ENCODE results near the gene STPG1.

Gene STPG1

GRCh38 chr1:24336075-24336474 is 77.5 kb downstream of the STPG1 start:
- Histone ChIP-seq H3K27ac (ENCODE audit: insufficient read depth, low read length, poor library complexity, severe bottlenecking) (no peak overlapping the region), H3K36me3 (ENCODE audit: control insufficient read depth, insufficient read depth, low read length) (no peaks in the 10 kb centered on the region), H3K4me3 (ENCODE audit: insufficient read depth, low read depth, low read length, poor library complexity, severe bottlenecking) (no peak overlapping the region), H3K27me3 (replicated peaks; ENCODE audit: control insufficient read depth, insufficient read depth, low read length, poor library complexity, severe bottlenecking) (no peaks in the 10 kb centered on the region), H3K4me1 (ENCODE audit: control insufficient read depth, insufficient read depth, low read length, poor library complexity, severe bottlenecking) (no peaks in the 10 kb centered on the region), H3K9me3 (ENCODE audit: control insufficient read depth, low read length) (no peaks in the 10 kb centered on the region)
- no peak for DNase-seq

DNA sequence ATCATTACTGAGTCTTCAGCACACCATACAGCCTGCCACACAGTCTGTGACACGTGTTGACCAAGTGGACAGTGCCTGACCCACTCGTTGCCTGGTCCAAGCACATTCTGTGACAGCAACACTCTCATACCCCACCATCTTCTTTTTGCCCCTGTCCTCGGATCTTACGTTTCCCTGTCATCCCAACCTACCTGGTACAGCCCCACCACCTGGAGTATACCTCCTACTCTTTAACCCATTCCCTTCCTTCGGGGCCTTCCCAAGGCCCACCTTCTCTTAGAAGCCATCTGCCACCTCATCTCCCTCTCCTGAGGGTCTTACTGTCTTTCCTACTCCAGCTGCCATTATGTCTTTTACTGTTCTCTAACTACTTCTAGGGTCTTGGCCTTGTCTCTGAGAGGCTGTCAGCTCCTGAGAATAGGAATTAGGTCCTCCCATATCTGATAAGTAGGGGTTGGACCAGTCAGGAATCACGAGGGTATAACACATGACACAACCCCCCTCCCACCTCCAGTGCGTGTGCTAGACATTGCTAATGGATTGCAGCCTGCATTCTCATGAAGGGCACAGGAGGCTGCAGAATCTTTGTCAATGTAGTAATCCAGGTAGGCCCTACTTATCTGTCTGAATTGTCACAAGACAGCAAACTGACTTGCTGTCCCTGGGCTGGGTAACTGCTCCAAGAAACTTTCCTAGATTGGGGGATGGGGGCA is 81.5 kb downstream of the STPG1 start:
- Histone ChIP-seq H3K4me1 (ENCODE audit: control insufficient read depth, insufficient read depth, low read length, poor library complexity, severe bottlenecking) (no peaks in the 10 kb centered on the region), H3K27me3 (replicated peaks; ENCODE audit: control insufficient read depth, insufficient read depth, low read length, poor library complexity, severe bottlenecking) (no peaks in the 10 kb centered on the region), H3K4me3 (ENCODE audit: insufficient read depth, low read depth, low read length, poor library complexity, severe bottlenecking) (no peak overlapping the region), H3K9me3 (ENCODE audit: control insufficient read depth, low read length) (no peaks in the 10 kb centered on the region), H3K36me3 (ENCODE audit: control insufficient read depth, insufficient read depth, low read length) (no peaks in the 10 kb centered on the region), H3K27ac (ENCODE audit: insufficient read depth, low read length, poor library complexity, severe bottlenecking) (no peak overlapping the region)
- no peak for DNase-seq

DNA sequence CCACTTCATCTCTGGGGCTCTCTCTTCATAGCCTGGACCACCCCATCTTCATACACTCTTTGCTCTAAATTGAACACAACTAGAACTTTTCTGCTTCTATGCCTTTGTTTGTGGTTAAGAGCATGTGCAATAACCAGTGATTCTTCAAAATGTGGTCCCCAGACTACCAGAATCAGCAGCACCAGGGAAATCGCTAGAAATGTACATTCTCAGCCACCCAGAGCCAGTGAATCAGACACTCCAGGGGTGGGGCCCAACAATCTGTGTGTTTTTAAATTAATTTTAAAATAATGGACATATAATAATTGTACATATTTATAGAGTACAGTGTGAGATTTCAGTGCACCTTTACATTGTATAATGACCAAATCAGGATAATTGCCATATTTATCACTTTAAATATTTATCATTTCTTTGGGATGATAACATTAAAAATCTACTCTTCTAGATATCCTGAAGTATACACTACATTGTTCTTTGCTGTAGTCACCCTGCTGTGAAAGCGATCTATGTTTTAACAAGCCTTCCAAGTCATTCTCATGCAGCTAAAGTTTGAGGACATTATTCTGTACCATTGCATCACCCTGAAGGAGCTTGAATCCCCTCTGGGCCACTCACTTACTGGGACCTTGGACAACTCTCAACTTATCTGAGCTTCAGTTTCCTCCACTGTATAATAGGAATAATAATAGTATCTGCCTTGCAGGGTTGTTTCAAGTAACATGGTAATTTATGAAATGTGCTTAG is 83.6 kb downstream of the STPG1 start:
- Histone ChIP-seq H3K27me3 (replicated peaks; ENCODE audit: control insufficient read depth, insufficient read depth, low read length, poor library complexity, severe bottlenecking) (no peaks in the 10 kb centered on the region), H3K9me3 (ENCODE audit: control insufficient read depth, low read length) (no peaks in the 10 kb centered on the region), H3K27ac (ENCODE audit: insufficient read depth, low read length, poor library complexity, severe bottlenecking) (no peak overlapping the region), H3K4me1 (ENCODE audit: control insufficient read depth, insufficient read depth, low read length, poor library complexity, severe bottlenecking) (no peaks in the 10 kb centered on the region), H3K36me3 (ENCODE audit: control insufficient read depth, insufficient read depth, low read length) (no peaks in the 10 kb centered on the region), H3K4me3 (ENCODE audit: insufficient read depth, low read depth, low read length, poor library complexity, severe bottlenecking) (no peak overlapping the region)
- no peak for DNase-seq

DNA sequence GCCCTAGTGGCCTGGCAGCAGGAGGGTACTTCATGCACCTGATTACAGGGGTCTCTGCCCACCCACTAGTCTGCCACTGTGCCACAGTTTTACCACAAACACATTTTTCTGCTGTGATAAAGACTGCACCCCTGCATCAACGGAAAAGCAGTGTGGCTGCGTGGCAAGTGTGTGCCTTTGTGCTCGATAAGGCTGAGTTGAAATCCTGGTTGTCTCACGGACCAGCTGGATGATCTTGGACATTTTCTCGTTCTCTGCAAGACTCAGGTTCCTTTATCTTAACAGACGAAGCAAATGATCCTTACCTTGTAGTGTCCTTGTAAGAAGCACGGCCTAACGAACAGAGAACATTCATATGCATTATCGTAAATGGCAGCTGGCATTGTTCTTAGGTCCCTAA is 84.3 kb downstream of the STPG1 start:
- Histone ChIP-seq H3K4me1 (ENCODE audit: control insufficient read depth, insufficient read depth, low read length, poor library complexity, severe bottlenecking) (no peaks in the 10 kb centered on the region), H3K36me3 (ENCODE audit: control insufficient read depth, insufficient read depth, low read length) (no peaks in the 10 kb centered on the region), H3K9me3 (ENCODE audit: control insufficient read depth, low read length) (no peaks in the 10 kb centered on the region), H3K27ac (ENCODE audit: insufficient read depth, low read length, poor library complexity, severe bottlenecking) (no peak overlapping the region), H3K4me3 (ENCODE audit: insufficient read depth, low read depth, low read length, poor library complexity, severe bottlenecking) (no peak overlapping the region), H3K27me3 (replicated peaks; ENCODE audit: control insufficient read depth, insufficient read depth, low read length, poor library complexity, severe bottlenecking) (no peaks in the 10 kb centered on the region)
- no peak for DNase-seq

DNA sequence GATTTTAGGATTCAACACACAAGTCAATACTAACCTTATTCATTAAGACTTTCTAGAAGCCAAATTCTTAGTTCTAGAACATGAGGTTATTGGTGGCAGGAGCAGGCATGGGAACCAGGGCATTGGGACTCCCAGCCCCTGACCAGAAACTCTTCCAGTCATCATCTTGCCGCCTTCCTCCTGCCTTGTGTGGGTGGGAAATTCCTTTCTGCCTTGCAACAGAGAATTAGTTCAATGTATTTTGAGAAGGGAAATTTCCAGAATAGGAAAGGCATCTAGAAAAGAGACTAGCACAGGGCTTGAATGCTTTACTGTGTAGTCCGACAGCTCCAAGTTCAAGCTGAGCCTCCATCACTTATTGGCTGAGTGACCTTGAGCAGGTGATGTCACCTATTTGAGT is 85.7 kb downstream of the STPG1 start:
- no peak for DNase-seq
- no peak overlapping the region for H3K27ac ChIP-seq (ENCODE audit: insufficient read depth, low read length, poor library complexity, severe bottlenecking)

GRCh38 chr1:24327486-24327885 is 86.1 kb downstream of the STPG1 start:
- Histone ChIP-seq H3K9me3 (ENCODE audit: control insufficient read depth, low read length) (no peaks in the 10 kb centered on the region), H3K27ac (ENCODE audit: insufficient read depth, low read length, poor library complexity, severe bottlenecking) (no peak overlapping the region), H3K36me3 (ENCODE audit: control insufficient read depth, insufficient read depth, low read length) (no peaks in the 10 kb centered on the region), H3K4me3 (ENCODE audit: insufficient read depth, low read depth, low read length, poor library complexity, severe bottlenecking) (no peak overlapping the region), H3K4me1 (ENCODE audit: control insufficient read depth, insufficient read depth, low read length, poor library complexity, severe bottlenecking) (peaks cover 7% of the 10 kb centered on the region), H3K27me3 (replicated peaks; ENCODE audit: control insufficient read depth, insufficient read depth, low read length, poor library complexity, severe bottlenecking) (no peaks in the 10 kb centered on the region)
- no peak for DNase-seq

More for the DNA sequence above, 85.7 kb downstream of the STPG1 start:
- H3K9me3 ChIP-seq (ENCODE audit: control insufficient read depth, low read length) = no peaks in the 10 kb centered on the region
- H3K27me3 ChIP-seq (replicated peaks; ENCODE audit: control insufficient read depth, insufficient read depth, low read length, poor library complexity, severe bottlenecking) = no peaks in the 10 kb centered on the region
- peaks cover 3% of the 10 kb centered on the region for H3K4me1 ChIP-seq (ENCODE audit: control insufficient read depth, insufficient read depth, low read length, poor library complexity, severe bottlenecking)
- no peak overlapping the region for H3K4me3 ChIP-seq (ENCODE audit: insufficient read depth, low read depth, low read length, poor library complexity, severe bottlenecking)
- no peaks in the 10 kb centered on the region for H3K36me3 ChIP-seq (ENCODE audit: control insufficient read depth, insufficient read depth, low read length)

DNA sequence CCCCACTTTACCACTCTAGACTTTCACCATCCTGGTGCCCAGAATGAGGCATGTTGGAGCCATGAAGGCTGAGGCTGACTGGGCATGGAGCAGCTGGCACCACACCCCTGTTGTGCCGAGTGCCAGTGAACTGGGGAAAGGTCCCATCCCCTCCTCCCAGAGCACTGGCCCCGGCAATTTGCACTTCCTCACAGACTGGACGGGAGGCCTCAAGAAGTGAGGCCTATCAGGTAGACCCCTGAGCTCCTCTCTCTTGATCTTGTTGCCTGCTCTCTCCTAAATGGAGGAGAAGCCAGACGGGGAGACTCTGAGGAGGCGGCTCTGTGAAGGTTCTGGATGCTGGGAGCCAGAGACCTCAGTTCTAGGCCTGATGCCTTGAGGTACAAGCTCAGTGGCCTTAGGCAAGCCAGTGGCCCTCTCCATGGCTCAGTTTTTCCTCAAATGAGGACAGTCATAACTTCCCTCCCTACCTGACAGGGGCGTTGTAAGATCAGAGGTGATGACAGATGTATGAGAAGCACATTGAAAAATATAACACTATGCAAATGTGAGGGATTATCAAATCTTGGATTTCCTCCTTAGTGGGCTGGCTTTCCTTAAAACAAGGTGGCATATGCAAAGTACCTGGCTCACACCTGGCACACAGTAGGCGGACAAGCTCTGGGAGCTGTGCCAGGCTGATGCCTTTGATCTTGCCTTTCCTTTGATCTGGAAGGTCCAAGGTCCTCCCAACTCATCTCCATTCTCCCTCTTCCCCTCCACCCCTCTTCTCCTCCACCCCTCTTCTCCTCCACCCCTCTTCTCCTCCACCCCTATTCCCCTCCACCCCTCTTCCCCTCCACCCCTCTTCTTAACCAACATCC is 87.8 kb downstream of the STPG1 start:
- H3K36me3 ChIP-seq (ENCODE audit: control insufficient read depth, insufficient read depth, low read length) = no peaks in the 10 kb centered on the region
- H3K27me3 ChIP-seq (replicated peaks; ENCODE audit: control insufficient read depth, insufficient read depth, low read length, poor library complexity, severe bottlenecking) = no peaks in the 10 kb centered on the region
- peaks cover 23% of the 10 kb centered on the region for H3K4me1 ChIP-seq (ENCODE audit: control insufficient read depth, insufficient read depth, low read length, poor library complexity, severe bottlenecking)
- H3K27ac ChIP-seq (ENCODE audit: insufficient read depth, low read length, poor library complexity, severe bottlenecking) = no peak overlapping the region
- no peak overlapping the region for H3K4me3 ChIP-seq (ENCODE audit: insufficient read depth, low read depth, low read length, poor library complexity, severe bottlenecking)
- H3K9me3 ChIP-seq (ENCODE audit: control insufficient read depth, low read length) = no peaks in the 10 kb centered on the region
- no peak for DNase-seq

DNA sequence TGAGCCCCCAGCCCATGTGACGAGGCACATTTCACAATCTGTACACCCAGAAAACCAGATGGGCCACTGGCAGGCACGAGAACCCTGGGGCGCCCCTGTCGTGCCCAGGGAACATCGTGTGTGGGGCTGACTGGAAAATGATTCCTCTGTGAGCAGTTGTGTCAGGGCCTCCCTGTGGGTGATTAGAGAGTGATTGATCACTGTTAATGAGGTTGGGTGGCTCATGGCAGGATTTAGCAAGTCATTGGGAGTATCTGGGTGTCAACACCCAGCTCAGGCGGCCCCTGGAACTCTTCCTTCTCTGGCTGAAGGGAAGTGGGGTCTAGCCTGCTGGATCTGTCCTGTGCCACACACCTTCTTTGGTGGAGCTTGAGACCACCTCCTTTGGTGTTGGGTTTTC is 88.7 kb downstream of the STPG1 start:
- Histone ChIP-seq H3K27ac (ENCODE audit: insufficient read depth, low read length, poor library complexity, severe bottlenecking) (no peak overlapping the region), H3K36me3 (ENCODE audit: control insufficient read depth, insufficient read depth, low read length) (no peaks in the 10 kb centered on the region), H3K4me1 (ENCODE audit: control insufficient read depth, insufficient read depth, low read length, poor library complexity, severe bottlenecking) (peaks cover 30% of the 10 kb centered on the region), H3K4me3 (ENCODE audit: insufficient read depth, low read depth, low read length, poor library complexity, severe bottlenecking) (no peak overlapping the region), H3K9me3 (ENCODE audit: control insufficient read depth, low read length) (no peaks in the 10 kb centered on the region), H3K27me3 (replicated peaks; ENCODE audit: control insufficient read depth, insufficient read depth, low read length, poor library complexity, severe bottlenecking) (no peaks in the 10 kb centered on the region)
- DNase-seq = no peak

DNA sequence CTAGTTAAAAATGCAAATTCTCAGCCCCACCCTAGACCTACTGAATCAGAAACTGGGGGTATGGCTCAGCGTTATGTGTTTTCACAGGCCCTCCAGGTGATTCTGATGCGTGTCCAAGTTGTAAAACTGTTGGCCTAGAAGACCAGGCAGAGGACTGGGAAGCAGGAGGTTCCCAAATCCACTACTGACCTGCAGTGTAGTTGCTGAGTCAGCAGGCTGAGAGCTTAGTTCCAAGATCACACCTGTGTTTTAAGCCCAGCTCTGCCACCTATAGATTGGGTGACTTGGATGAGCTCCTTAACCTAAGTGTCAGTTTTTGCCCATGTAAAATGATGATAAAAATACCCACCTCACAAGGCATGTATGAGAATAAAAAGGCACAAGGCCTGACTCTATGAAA is 90.3 kb downstream of the STPG1 start:
- no peak overlapping the region for H3K27ac ChIP-seq (ENCODE audit: insufficient read depth, low read length, poor library complexity, severe bottlenecking)
- H3K4me3 ChIP-seq (ENCODE audit: insufficient read depth, low read depth, low read length, poor library complexity, severe bottlenecking) = no peak overlapping the region
- H3K4me1 ChIP-seq (ENCODE audit: control insufficient read depth, insufficient read depth, low read length, poor library complexity, severe bottlenecking) = peaks cover 45% of the 10 kb centered on the region
- H3K27me3 ChIP-seq (replicated peaks; ENCODE audit: control insufficient read depth, insufficient read depth, low read length, poor library complexity, severe bottlenecking) = no peaks in the 10 kb centered on the region
- no peaks in the 10 kb centered on the region for H3K36me3 ChIP-seq (ENCODE audit: control insufficient read depth, insufficient read depth, low read length)
- DNase-seq = no peak
- no peaks in the 10 kb centered on the region for H3K9me3 ChIP-seq (ENCODE audit: control insufficient read depth, low read length)
